KMS-11 (cell line): Measurements from ENCODE around the gene TRMT10B.

Experiments
- H2AFZ ChIP-seq: fragments of 200-600 bp; sonication (generic); 2 replicates; pipeline ENCODE4 v1.6.1; 2016; ENCODE audit warnings: antibody characterized with exemption, mixed run types, low read depth
- H3K27ac ChIP-seq: fragments of 200-600 bp; sonication (generic); 2 replicates; pipeline ENCODE4 v1.6.1; 2016; ENCODE audit warnings: mild to moderate bottlenecking, mixed run types
- H3K27me3 ChIP-seq: fragments of 200-600 bp; sonication (generic); 2 replicates; pipeline ENCODE4 v1.6.1; 2017; ENCODE audit warnings: mild to moderate bottlenecking, low read depth, mixed run types, moderate library complexity; ENCODE audit not compliant: insufficient read depth
- H3K36me3 ChIP-seq: fragments of 200-600 bp; sonication (generic); 2 replicates; pipeline ENCODE4 v1.6.1; 2017; ENCODE audit warnings: mild to moderate bottlenecking, mixed run types; ENCODE audit not compliant: insufficient read depth
- H3K4me1 ChIP-seq: fragments of 200-600 bp; sonication (generic); 2 replicates; pipeline ENCODE4 v1.6.1; 2016; ENCODE audit warnings: mild to moderate bottlenecking, low read depth, mixed run types; ENCODE audit not compliant: poor library complexity, severe bottlenecking
- H3K4me2 ChIP-seq: fragments of 200-600 bp; sonication (generic); 2 replicates; pipeline ENCODE4 v1.7.0; 2016; ENCODE audit warnings: mild to moderate bottlenecking, mixed run types
- H3K4me3 ChIP-seq: fragments of 200-600 bp; sonication (generic); IDR thresholded peaks from 2 replicates; pipeline ENCODE4 v1.6.1; 2017; ENCODE audit warnings: low read depth, low read length, mixed read lengths; ENCODE audit not compliant: insufficient read depth
- H3K79me2 ChIP-seq: fragments of 200-600 bp; sonication (generic); 2 replicates; pipeline ENCODE4 v1.6.1; 2016; ENCODE audit warnings: low read depth, mixed run types; ENCODE audit not compliant: insufficient read depth
- H3K9ac ChIP-seq: fragments of 200-600 bp; sonication (generic); 2 replicates; pipeline ENCODE4 v1.6.1; 2016; ENCODE audit warnings: mild to moderate bottlenecking, mixed run types
- H4K20me1 ChIP-seq: fragments of 200-600 bp; sonication (generic); 2 replicates; pipeline ENCODE4 v1.6.1; 2016; ENCODE audit warnings: mild to moderate bottlenecking, mixed run types; ENCODE audit not compliant: insufficient read depth
- TF ChIP-seq, protein P1 (sequence below): fragments of 200-600 bp; sonication (generic); conservative IDR thresholded peaks from 2 replicates; pipeline ENCODE4 v1.6.1; 2017; ENCODE audit warnings: low read depth, mild to moderate bottlenecking, antibody characterized with exemption, low read length, moderate library complexity, mixed read lengths

Gene TRMT10B

GRCh38 chr9:37827483-37828165 is 74.0 kb downstream of the TRMT10B start:
- no peak overlapping the region for H3K27ac ChIP-seq
- no peak overlapping the region for H3K4me2 ChIP-seq
- no peak overlapping the region for H3K4me3 ChIP-seq
- TF ChIP-seq, protein P1, sequence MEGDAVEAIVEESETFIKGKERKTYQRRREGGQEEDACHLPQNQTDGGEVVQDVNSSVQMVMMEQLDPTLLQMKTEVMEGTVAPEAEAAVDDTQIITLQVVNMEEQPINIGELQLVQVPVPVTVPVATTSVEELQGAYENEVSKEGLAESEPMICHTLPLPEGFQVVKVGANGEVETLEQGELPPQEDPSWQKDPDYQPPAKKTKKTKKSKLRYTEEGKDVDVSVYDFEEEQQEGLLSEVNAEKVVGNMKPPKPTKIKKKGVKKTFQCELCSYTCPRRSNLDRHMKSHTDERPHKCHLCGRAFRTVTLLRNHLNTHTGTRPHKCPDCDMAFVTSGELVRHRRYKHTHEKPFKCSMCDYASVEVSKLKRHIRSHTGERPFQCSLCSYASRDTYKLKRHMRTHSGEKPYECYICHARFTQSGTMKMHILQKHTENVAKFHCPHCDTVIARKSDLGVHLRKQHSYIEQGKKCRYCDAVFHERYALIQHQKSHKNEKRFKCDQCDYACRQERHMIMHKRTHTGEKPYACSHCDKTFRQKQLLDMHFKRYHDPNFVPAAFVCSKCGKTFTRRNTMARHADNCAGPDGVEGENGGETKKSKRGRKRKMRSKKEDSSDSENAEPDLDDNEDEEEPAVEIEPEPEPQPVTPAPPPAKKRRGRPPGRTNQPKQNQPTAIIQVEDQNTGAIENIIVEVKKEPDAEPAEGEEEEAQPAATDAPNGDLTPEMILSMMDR = no peak
- no peak overlapping the region for H2AFZ ChIP-seq
- no peaks in the 10 kb centered on the region for H4K20me1 ChIP-seq
- no peaks in the 10 kb centered on the region for H3K4me1 ChIP-seq
- no peak overlapping the region for H3K9ac ChIP-seq
- no peaks in the 10 kb centered on the region for H3K79me2 ChIP-seq
- no peaks in the 10 kb centered on the region for H3K27me3 ChIP-seq
- no peaks in the 10 kb centered on the region; the same call in 1 of the 2 replicates for H3K36me3 ChIP-seq
